T47D (cell line): ENCODE data around the gene CFTR.
"Not testable (repeated sequence)": the region's sequence is repeated elsewhere in the genome, so short reads cannot be mapped to it uniquely, and the experiment has no call there.

Experiments used
- DNase-seq, 2 experiments: peaks; one replicate each; pipeline versions ENCODE4 v3.0.0 to v3.0.0-alpha.2; 2011 to 2012; ENCODE audit warnings: low read depth in 1 of 2, low spot score in 1 of 2
- JUND ChIP-seq: IDR thresholded peaks from 2 replicates; pipeline ENCODE4 v1.6.1; 2012; ENCODE audit warnings: low read depth
- in situ Hi-C: cut with HindIII; loops from 2 replicates; pipeline ENCODE4 v1.10.0; 2016; ENCODE audit warnings: low sequenced_read_pairs, low pct_unique_long_range_greater_than_20kb

Gene CFTR

DNA sequence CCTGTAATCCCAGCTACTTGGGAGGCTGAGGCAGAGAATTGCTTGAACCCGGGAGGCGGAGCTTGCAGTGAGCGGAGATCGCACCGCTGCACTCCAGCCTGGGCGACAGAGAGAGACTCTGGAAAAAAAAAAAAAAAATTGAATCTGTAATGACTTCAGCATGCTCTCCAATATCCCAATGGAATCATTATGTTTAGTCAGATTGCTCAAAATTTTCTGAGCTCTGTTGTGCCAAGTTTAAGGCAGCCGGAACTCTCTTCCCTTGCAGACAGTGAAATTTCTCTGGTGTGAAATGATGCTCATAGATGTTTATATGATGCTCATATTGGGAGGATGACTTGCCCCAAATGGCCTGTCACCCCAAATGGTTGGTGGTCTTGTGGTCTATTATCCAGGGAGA is 212.5 kb downstream of the CFTR start:
- DNase-seq = no peak
- in situ Hi-C loops = no loop called here
- no peak for TF ChIP-seq JUND

DNA sequence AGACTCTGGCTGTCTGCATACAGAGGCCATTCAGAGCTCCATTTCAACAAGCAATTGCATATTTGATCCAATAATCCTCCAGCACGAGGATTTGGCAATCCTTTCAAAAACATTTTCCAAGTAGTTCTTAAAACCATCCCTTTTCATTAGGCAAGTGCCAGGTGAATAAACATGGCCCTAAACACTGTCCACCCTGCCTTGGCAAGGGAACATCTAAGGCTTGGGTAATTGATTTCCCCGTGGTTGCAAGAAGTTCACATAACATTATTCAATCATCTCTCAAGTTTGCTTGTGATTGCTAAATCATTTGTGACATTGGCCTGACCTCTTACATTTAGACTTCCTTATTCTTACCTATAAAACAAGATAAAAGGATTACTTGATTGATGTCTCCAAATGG is 218.2 kb downstream of the CFTR start:
- TF ChIP-seq JUND = no peak
- in situ Hi-C loops = no loop called here
- no peak for DNase-seq

DNA sequence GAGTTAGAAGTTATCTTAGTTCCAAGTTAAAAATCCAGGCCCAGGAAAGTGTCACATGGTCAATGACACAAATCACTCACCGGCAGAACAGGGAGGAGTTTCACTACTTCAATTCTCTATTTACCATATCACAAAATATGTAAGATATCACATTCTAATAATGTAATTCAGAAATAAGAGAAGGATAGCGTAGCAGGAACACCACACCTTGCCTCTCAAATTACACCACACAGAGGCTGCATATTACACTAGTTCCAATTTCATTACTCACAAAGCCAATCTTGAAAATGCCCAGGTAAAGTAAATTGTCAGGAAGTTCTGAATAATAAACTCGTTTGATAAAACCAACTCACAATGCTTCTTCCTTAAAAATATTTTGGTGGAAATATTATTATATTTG is 224.2 kb downstream of the CFTR start:
- no peak for DNase-seq
- TF ChIP-seq JUND = no peak
- in situ Hi-C loops = no loop called here

DNA sequence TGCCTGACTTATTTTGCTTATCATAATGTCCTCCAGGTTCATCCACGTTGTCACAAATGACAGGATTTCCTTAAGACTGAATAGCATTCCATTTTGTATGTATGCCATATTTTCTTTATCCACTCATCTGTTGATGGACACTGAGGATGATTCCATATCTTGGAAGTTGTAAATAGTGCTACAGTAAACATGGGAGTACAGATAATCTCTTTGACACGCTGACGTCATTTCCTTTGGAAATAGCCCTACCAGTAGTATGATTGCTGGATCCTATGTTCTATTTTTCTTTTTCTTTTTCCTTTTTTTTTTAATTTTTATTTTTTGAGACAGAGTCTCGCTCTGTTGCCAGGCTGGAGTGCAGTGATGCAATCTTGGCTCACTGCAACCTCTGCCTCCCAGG is 225.8 kb downstream of the CFTR start:
- in situ Hi-C loops = no loop called here
- DNase-seq = no peak
- TF ChIP-seq JUND = no peak

DNA sequence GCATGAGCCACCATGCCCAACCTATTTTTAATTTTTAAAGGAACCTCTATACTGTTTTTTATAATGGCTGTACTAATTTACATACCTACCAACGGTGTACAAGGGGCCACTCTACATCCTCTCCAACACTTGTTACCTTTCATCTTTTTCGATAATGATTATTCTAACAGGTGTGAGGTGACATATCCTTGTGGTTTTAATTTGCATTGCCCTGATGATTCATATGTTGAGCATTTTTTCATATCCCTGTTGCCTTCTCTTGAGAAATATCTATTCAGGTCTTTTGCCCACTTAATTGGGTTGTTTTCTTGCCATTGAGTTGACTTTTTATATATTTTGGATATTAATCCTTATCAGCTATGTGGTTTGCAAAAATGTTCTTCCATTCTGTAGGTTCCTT is 226.4 kb downstream of the CFTR start:
- no peak for TF ChIP-seq JUND
- in situ Hi-C loops = no loop called here
- DNase-seq = no peak

- TF ChIP-seq JUND = no peak
- in situ Hi-C loops = no loop called here
- no peak for DNase-seq
Observed at GRCh38 chr7:117707080-117707479, 227.3 kb downstream of the CFTR start.

GRCh38 chr7:117708173-117708572 is 228.3 kb downstream of the CFTR start:
- in situ Hi-C loops, DNase-seq: not testable (repeated sequence)

GRCh38 chr7:117711556-117711955 is 231.7 kb downstream of the CFTR start:
- TF ChIP-seq JUND = no peak
- no peak for DNase-seq
- in situ Hi-C loops = no loop called here

DNA sequence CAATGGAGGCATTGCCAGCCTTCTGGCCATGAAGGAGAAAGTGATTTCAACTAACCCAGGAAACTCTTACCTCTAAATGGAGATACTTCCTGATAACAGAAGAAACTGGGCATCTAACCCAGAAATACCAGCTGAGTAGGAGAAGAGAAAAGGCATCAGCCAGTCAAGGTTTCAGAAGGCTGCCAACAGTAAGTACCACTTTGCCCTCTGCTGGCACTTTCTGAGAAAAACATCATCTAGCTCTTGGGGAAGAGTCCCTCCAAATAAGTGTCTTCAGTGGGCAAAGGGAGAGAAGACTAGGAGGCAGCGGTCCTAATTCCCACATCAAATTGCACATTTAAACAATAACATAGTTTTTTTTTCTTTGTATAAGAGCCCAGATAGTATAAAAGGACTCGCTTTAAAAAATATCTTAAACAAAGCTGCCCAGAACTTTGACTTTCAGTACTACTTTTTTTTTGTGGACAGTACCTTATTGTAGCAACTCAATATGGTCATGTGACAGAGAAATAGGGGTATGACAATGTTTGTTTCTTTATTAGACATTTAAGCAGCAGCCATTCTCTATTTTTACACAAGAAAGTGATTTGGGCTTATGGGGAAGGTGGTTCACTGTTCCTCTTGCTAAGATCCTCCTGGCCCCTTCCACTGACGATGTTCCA is 236.1 kb downstream of the CFTR start:
- DNase-seq = peak; percentile 36 to 69
- in situ Hi-C loops = no loop called here

DNA sequence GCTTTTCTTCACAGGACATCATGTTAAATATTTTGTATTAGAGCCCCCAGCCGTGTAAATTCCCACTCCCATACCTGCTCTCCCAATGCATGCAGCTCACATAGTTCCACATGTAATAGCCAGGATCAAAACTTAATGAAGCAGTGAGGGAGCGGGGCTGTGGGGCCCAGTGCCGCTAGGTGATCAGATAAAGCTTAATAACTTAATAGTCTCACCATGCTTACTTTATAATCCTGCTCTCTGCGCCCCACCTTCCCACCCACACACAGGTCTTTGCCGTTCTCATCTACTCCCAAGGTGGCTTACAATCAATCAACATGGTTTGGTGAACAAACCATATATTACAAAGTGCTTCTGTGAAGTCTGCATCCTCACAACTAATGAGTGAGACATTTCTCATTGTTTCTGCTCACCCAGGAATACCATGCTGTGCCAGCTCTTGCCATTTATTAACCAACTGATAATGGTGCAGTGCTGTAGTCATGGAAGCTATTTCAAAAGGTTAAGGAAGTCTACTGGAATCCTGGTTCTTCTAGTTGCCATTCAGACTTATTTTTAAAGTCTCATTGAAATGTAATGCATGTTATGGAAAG is 237.0 kb downstream of the CFTR start:
- in situ Hi-C loops = no loop called here
- no peak for DNase-seq
- TF ChIP-seq JUND = no peak

More for the DNA sequence above, 236.1 kb downstream of the CFTR start:
- TF ChIP-seq JUND = no peak

DNA sequence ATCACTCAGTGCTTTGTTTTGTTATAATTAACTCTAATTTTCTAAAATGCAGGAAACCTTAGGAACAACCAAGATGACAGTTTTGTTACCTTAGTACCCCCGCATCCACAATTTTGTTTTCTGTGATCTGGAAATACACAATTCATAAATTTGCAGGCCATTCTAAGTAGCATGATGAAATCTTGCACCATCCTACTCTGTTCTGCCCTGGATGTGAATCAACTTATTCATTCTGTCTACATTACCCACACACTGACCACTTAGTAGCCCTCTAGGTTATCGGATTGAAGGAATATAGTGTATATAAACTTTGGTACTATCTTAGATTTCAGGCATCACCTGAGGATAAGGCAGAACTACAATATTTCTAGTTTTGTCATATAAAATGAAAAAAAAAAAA is 237.5 kb downstream of the CFTR start:
- no peak for TF ChIP-seq JUND
- no peak for DNase-seq
- in situ Hi-C loops = no loop called here
